ENCODE data around the gene SERPINA5. TPM values are rescaled to one million over a fixed set of nuclear protein-coding genes. Genes with fewer than 3 reads are reported as not detected.
"Not testable (repeated sequence)": the region's sequence is repeated elsewhere in the genome, so short reads cannot be mapped to it uniquely, and the experiment has no call there.

SERPINA5 gene
- total RNA-seq, 2 experiments from 2014 or later: not detected

- ATAC-seq; H3K36me3 Mint-ChIP-seq; H3K4me3 Mint-ChIP-seq; H3K4me1 Mint-ChIP-seq; H3K27me3 Mint-ChIP-seq; H3K27ac Mint-ChIP-seq; DNase-seq; H3K9me3 Mint-ChIP-seq (ENCODE audit: low read depth); CTCF ChIA-PET: not testable (repeated sequence)
Observed at GRCh38 chr14:94608966-94609365, 27.7 kb downstream of the SERPINA5 start.

DNA sequence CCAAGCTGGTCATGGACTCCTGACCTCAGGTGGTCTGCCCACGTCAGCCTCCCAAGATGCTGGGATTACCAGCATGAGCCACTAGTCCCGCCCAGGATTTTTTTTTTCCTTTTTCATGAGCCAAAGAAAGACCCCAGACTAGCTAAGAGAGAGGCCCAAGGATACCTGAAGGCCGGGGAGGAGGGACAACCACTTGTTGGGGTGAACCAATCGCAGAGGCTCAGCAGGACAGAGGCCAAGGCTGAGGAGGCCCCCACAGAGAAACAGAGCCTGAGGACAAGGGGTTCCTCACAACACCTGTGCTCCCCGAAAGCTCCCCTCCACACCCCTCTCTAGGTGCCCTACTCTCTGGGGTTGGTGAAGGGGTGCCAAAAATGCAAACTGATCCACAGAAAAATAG is 30.0 kb downstream of the SERPINA5 start:
- no peaks in the 10 kb centered on the region for H3K9me3 Mint-ChIP-seq (ENCODE audit: low read depth)
- CTCF ChIA-PET: no interaction called here

DNA sequence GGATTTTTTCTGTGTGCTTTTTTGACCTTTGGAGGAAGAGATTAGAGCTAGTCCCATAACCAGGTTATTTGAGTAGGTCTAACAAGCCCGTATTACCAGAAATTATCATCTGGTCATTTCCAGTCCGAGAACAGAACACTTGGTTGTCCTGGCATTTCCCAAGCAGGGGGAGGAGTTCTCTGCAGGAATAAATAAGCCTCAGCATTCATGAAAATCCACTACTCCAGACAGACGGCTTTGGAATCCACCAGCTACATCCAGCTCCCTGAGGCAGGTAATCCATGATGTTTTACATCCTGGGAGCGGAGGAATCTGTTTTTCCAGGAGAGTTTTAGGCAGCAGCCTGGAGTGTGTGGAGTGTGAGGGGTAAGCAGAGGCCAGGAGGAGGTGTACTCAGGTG is 30.9 kb downstream of the SERPINA5 start, which contains the start of gene SERPINA3:
SERPINA3 (plus strand) TSS at position 218 of the 400 bp plus-strand sequence. CDS start 2,051 bp downstream, outside the sequence.
- CTCF ChIA-PET: no interaction called here
- Mint-ChIP-seq H3K4me1 (no peaks in the 10 kb centered on the region), H3K27ac (no peak within 1 kb of the TSS), H3K9me3 (ENCODE audit: low read depth) (no peaks in the 10 kb centered on the region), H3K27me3 (no peaks in the 10 kb centered on the region), H3K36me3 (no peaks in the 10 kb centered on the region), H3K4me3 (no peak within 1 kb of the TSS)
- ATAC-seq: no peak
- no peak for DNase-seq

More for the DNA sequence above, 30.0 kb downstream of the SERPINA5 start:
- H3K27ac Mint-ChIP-seq: no peak overlapping the region
- H3K36me3 Mint-ChIP-seq: no peaks in the 10 kb centered on the region
- H3K27me3 Mint-ChIP-seq: no peaks in the 10 kb centered on the region
- no peak overlapping the region for H3K4me3 Mint-ChIP-seq
- no peaks in the 10 kb centered on the region for H3K4me1 Mint-ChIP-seq
- DNase-seq (no peak), ATAC-seq (no peak)

GRCh38 chr14:94612580-94613554 is 31.6 kb downstream of the SERPINA5 start:
- Mint-ChIP-seq H3K9me3 (ENCODE audit: low read depth) (no peaks in the 10 kb centered on the region), H3K36me3 (no peaks in the 10 kb centered on the region), H3K4me1 (no peaks in the 10 kb centered on the region), H3K27ac (no peak overlapping the region), H3K27me3 (no peaks in the 10 kb centered on the region), H3K4me3 (no peak overlapping the region)
- no peak for DNase-seq
- no peak for ATAC-seq
- CTCF ChIA-PET: no interaction called here

- no peak overlapping the region for H3K27ac Mint-ChIP-seq
- no peaks in the 10 kb centered on the region for H3K27me3 Mint-ChIP-seq
- H3K4me3 Mint-ChIP-seq: no peak overlapping the region
- CTCF ChIA-PET: no interaction called here
- peaks cover 1% of the 10 kb centered on the region for H3K36me3 Mint-ChIP-seq
- H3K4me1 Mint-ChIP-seq: no peaks in the 10 kb centered on the region
- DNase-seq: no peak
- H3K9me3 Mint-ChIP-seq (ENCODE audit: low read depth): peaks cover 6% of the 10 kb centered on the region
- no peak for ATAC-seq
Observed at GRCh38 chr14:94613720-94614644, 32.8 kb downstream of the SERPINA5 start.

DNA sequence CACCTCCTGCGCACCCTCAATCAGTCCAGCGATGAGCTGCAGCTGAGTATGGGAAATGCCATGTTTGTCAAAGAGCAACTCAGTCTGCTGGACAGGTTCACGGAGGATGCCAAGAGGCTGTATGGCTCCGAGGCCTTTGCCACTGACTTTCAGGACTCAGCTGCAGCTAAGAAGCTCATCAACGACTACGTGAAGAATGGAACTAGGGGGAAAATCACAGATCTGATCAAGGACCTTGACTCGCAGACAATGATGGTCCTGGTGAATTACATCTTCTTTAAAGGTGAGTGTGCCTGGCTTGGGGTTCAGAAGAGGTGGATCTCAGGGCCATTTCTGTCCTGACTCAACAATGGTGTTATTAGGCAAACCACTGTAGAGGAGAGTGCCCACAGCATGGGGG is 33.6 kb downstream of the SERPINA5 start:
- H3K9me3 Mint-ChIP-seq (ENCODE audit: low read depth): peaks cover 7% of the 10 kb centered on the region
- H3K4me3 Mint-ChIP-seq: no peak overlapping the region
- H3K27me3 Mint-ChIP-seq: no peaks in the 10 kb centered on the region
- no peaks in the 10 kb centered on the region for H3K4me1 Mint-ChIP-seq
- DNase-seq: no peak
- ATAC-seq: no peak
- CTCF ChIA-PET: no interaction called here
- H3K27ac Mint-ChIP-seq: no peak overlapping the region
- H3K36me3 Mint-ChIP-seq: peaks cover 1% of the 10 kb centered on the region

- no peak for ATAC-seq
- Mint-ChIP-seq H3K36me3 (peaks cover 1% of the 10 kb centered on the region), H3K4me3 (no peak overlapping the region), H3K27ac (no peak overlapping the region), H3K27me3 (no peaks in the 10 kb centered on the region), H3K9me3 (ENCODE audit: low read depth) (peaks cover 7% of the 10 kb centered on the region), H3K4me1 (no peaks in the 10 kb centered on the region)
- DNase-seq: no peak
- CTCF ChIA-PET: no interaction called here
Observed at GRCh38 chr14:94615254-94615653, 34.0 kb downstream of the SERPINA5 start.

- H3K27ac Mint-ChIP-seq: no peak overlapping the region
- CTCF ChIA-PET: no interaction called here
- no peak for DNase-seq
- no peak for ATAC-seq
- peaks cover 1% of the 10 kb centered on the region for H3K36me3 Mint-ChIP-seq
- H3K27me3 Mint-ChIP-seq: no peaks in the 10 kb centered on the region
- no peak overlapping the region for H3K4me3 Mint-ChIP-seq
- peaks cover 7% of the 10 kb centered on the region for H3K9me3 Mint-ChIP-seq (ENCODE audit: low read depth)
- H3K4me1 Mint-ChIP-seq: no peaks in the 10 kb centered on the region
Observed at GRCh38 chr14:94615823-94616570, 34.8 kb downstream of the SERPINA5 start.

DNA sequence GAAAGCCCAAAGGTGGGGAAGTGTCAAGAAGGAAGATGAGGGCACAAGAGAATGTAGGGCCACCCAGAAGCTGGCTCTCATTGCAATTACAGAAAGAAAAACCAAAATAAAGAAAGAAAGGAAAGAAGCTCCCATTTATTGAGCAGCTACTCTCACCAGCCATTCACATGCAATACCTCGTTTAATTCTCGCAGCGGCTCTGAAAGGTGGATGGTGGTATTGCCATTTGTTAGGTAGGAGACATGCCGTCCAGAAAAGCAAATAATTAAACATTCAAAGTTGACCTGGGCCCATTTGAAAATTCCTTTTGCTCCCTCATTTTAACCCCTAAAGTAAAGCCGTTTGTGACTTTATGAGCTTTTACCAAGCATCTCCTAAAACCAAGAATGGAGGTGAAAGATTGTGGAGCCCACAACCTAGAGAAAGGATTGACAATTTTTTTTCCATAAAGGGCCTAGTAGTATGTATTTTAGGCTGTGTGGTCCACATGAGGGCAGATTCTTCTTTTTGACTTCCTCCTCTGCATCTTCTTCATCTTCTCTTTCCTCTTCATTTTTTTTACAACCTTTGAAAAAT is 36.2 kb downstream of the SERPINA5 start:
- Mint-ChIP-seq H3K36me3 (peaks cover 1% of the 10 kb centered on the region), H3K4me3 (no peak overlapping the region), H3K9me3 (ENCODE audit: low read depth) (peaks cover 7% of the 10 kb centered on the region), H3K27ac (no peak overlapping the region), H3K4me1 (no peaks in the 10 kb centered on the region), H3K27me3 (no peaks in the 10 kb centered on the region)
- DNase-seq (no peak), ATAC-seq (no peak)
- CTCF ChIA-PET: no interaction called here

DNA sequence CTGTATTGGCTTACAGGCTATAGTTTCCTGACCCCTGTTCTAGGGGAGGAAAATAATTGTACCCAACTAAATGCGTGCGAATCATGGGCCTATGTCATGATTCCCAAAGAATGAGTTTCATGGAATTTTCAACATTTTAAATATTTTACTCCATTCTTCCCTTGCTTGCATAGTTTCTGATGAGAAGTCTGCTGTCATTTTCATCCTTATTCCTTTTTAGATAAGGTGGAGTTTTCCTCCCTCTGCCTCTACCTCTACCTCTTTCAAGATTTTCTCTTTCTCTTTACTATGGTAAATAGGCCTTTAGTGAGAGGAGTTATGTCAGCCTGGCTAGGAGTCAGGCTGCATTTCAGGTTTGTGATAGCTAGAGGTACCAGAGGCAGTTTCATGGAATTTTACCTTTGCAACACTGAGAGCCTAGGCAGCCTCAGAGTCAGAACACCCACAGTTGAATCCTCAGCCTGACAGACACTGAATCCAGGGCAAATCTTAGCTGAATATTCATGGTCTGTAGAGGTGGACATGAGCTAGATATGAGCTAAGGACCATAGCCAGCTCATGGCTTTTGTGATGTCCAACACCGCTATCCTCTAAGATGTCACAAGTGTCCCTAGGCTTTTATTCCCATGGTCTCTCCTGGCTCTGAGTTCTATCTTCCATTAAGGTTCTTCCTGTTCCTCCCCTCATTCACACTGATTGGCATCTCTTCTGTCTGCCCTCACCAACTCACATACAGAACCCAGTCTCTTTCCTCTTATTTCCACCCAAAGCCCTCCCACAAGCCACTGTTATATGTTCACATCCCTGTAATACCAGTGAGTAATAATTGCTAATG is 37.0 kb downstream of the SERPINA5 start:
- no peaks in the 10 kb centered on the region for H3K4me1 Mint-ChIP-seq
- H3K27ac Mint-ChIP-seq: no peak overlapping the region
- CTCF ChIA-PET: no interaction called here
- peaks cover 7% of the 10 kb centered on the region for H3K9me3 Mint-ChIP-seq (ENCODE audit: low read depth)
- no peak overlapping the region for H3K4me3 Mint-ChIP-seq
- H3K27me3 Mint-ChIP-seq: no peaks in the 10 kb centered on the region
- peaks cover 1% of the 10 kb centered on the region for H3K36me3 Mint-ChIP-seq
- DNase-seq: no peak
- ATAC-seq: no peak

- CTCF ChIA-PET: no interaction called here
- H3K27me3 Mint-ChIP-seq: no peaks in the 10 kb centered on the region
- DNase-seq (no peak), ATAC-seq (no peak)
- H3K9me3 Mint-ChIP-seq (ENCODE audit: low read depth): peaks cover 7% of the 10 kb centered on the region
- H3K36me3 Mint-ChIP-seq: peaks cover 1% of the 10 kb centered on the region
- H3K4me3 Mint-ChIP-seq: no peak overlapping the region
- H3K27ac Mint-ChIP-seq: no peak overlapping the region
- no peaks in the 10 kb centered on the region for H3K4me1 Mint-ChIP-seq
Observed at GRCh38 chr14:94619297-94619696, 38.1 kb downstream of the SERPINA5 start.

- Mint-ChIP-seq H3K4me3 (no peak overlapping the region), H3K4me1 (no peaks in the 10 kb centered on the region), H3K27ac (no peak overlapping the region), H3K36me3 (peaks cover 1% of the 10 kb centered on the region), H3K27me3 (no peaks in the 10 kb centered on the region), H3K9me3 (ENCODE audit: low read depth) (peaks cover 7% of the 10 kb centered on the region)
- ATAC-seq (no peak), DNase-seq (no peak)
- CTCF ChIA-PET: no interaction called here
Observed at GRCh38 chr14:94620597-94620996, 39.4 kb downstream of the SERPINA5 start.
